ENCODE results near the gene CALY. TPM values are rescaled to one million over a fixed set of nuclear protein-coding genes. Genes with fewer than 3 reads are reported as not detected.
A peak's percentile ranks its signal among the peaks of the same experiment; 100 is the strongest.

CALY gene
- total RNA-seq, 1 experiment from 2014 or later = not detected

- no peak for DNase-seq (ENCODE audit: low read depth)
Observed at GRCh38 chr10:133351408-133352318, 15.0 kb upstream of the CALY start.

GRCh38 chr10:133350950-133351329 is 14.2 kb upstream of the CALY start:
- DNase-seq (ENCODE audit: low read depth) = no peak

- no peak for DNase-seq (ENCODE audit: low read depth)
Observed at GRCh38 chr10:133350283-133350949, 13.7 kb upstream of the CALY start.

GRCh38 chr10:133349577-133350011 is 12.9 kb upstream of the CALY start:
- no peak for DNase-seq (ENCODE audit: low read depth)

- no peak for DNase-seq (ENCODE audit: low read depth)
Observed at GRCh38 chr10:133349160-133349568, 12.5 kb upstream of the CALY start.

GRCh38 chr10:133347710-133348517 is 11.2 kb upstream of the CALY start:
- DNase-seq (ENCODE audit: low read depth) = no peak

GRCh38 chr10:133346413-133346812 is 9.7 kb upstream of the CALY start:
- no peak for DNase-seq (ENCODE audit: low read depth)

GRCh38 chr10:133344236-133344635 is 7.5 kb upstream of the CALY start:
- DNase-seq (ENCODE audit: low read depth) = no peak

GRCh38 chr10:133343558-133343957 is 6.9 kb upstream of the CALY start:
- no peak for DNase-seq (ENCODE audit: low read depth)

- no peak for DNase-seq (ENCODE audit: low read depth)
Observed at GRCh38 chr10:133342942-133343341, 6.2 kb upstream of the CALY start.

GRCh38 chr10:133341983-133342382 is 5.3 kb upstream of the CALY start:
- no peak for DNase-seq (ENCODE audit: low read depth)

- DNase-seq (ENCODE audit: low read depth) = no peak
Observed at GRCh38 chr10:133339708-133340380, 3.1 kb upstream of the CALY start.

GRCh38 chr10:133338080-133339071 is 1.7 kb upstream of the CALY start:
- DNase-seq (ENCODE audit: low read depth) = no peak

- no peak for DNase-seq (ENCODE audit: low read depth)
Observed at GRCh38 chr10:133337370-133337725, 652 bp upstream of the CALY start.

GRCh38 chr10:133336118-133336576 is 549 bp downstream of the CALY start:
- DNase-seq (ENCODE audit: low read depth) = no peak

- peak; percentile 44 for DNase-seq (ENCODE audit: low read depth)
Observed at GRCh38 chr10:133335246-133336117, 1.2 kb downstream of the CALY start.

- no peak for DNase-seq (ENCODE audit: low read depth)
Observed at GRCh38 chr10:133334503-133335245, 2.0 kb downstream of the CALY start.

- DNase-seq (ENCODE audit: low read depth) = no peak
Observed at GRCh38 chr10:133332936-133333699, 3.6 kb downstream of the CALY start.
